IMR-90 (cell line): Measurements from ENCODE around the gene EPN2. TPM values are rescaled to one million over a fixed set of nuclear protein-coding genes. Genes with fewer than 3 reads are reported as not detected.

Experiments
- ATAC-seq: fragments of 200-7000 bp; cut with Tn5 transposase; 2 replicates; pipeline ENCODE4 v1.9.1; 2020; ENCODE audit warnings: low read depth, mild to moderate bottlenecking, moderate library complexity
- BruUV-seq: library from RNA; stranded (reverse); fragments of 400-500 nt; replicated peaks from 2 replicates; lab custom pipeline; 2021; lab: Mats Ljungman, UMichigan
- CTCF ChIA-PET: fragments of 300-600 bp; formaldehyde crosslinking; extraction: SDS; loops from one replicate; lab custom pipeline; 2021; ENCODE audit warnings: antibody characterized with exemption; lab: Yijun Ruan, JAX
- POLR2A ChIA-PET: fragments of 300-600 bp; sonication (Branson Sonifier 250); formaldehyde crosslinking; loops from one replicate; lab custom pipeline; 2022; ENCODE audit warnings: antibody characterized with exemption; ENCODE audit not compliant: unreplicated experiment; lab: Charles Lee
- DNase-seq: peaks from one replicate; pipeline ENCODE4 v3.0.0; 2013
- H2AFZ ChIP-seq: replicated peaks from 2 replicates; pipeline ENCODE3; 2013; ENCODE audit warnings: low read length, mild to moderate bottlenecking; ENCODE audit not compliant: poor library complexity
- H2AK5ac ChIP-seq: 2 replicates; pipeline ENCODE4 v1.6.1; 2013; ENCODE audit warnings: low read depth, low read length, inconsistent platforms
- H2AK9ac ChIP-seq: replicated peaks from 2 replicates; pipeline ENCODE3; 2013; ENCODE audit warnings: mild to moderate bottlenecking, low read depth, low read length, moderate library complexity; ENCODE audit not compliant: poor library complexity
- H2BK120ac ChIP-seq: 2 replicates; pipeline ENCODE4 v1.6.1; 2013; ENCODE audit warnings: low read depth, low read length, inconsistent platforms
- H2BK15ac ChIP-seq: 3 replicates; pipeline ENCODE4 v1.6.1; 2013; ENCODE audit warnings: low read depth, low read length, inconsistent platforms
- H2BK20ac ChIP-seq: 2 replicates; pipeline ENCODE4 v1.6.1; 2013; ENCODE audit warnings: low read depth, mild to moderate bottlenecking, inconsistent platforms, low read length, moderate library complexity
- H2BK5ac ChIP-seq: 2 replicates; pipeline ENCODE4 v1.6.1; 2013; ENCODE audit warnings: mild to moderate bottlenecking, low read depth, low read length, inconsistent platforms; ENCODE audit not compliant: poor library complexity, severe bottlenecking
- H3K14ac ChIP-seq: replicated peaks from 2 replicates; pipeline ENCODE4 v1.6.1; 2013; ENCODE audit warnings: low read depth, low read length, inconsistent platforms
- H3K18ac ChIP-seq: 2 replicates; pipeline ENCODE4 v1.6.1; 2013; ENCODE audit warnings: low read depth, low read length, control low read depth
- H3K23ac ChIP-seq: 2 replicates; pipeline ENCODE4 v1.6.1; 2013; ENCODE audit warnings: low read depth, low read length, inconsistent platforms
- H3K27ac ChIP-seq: 2 replicates; pipeline ENCODE4 v1.5.1; 2013; ENCODE audit warnings: mild to moderate bottlenecking, control low read depth, low read length; ENCODE audit not compliant: insufficient read depth
- H3K27me3 ChIP-seq: 2 replicates; pipeline ENCODE4 v1.6.1; 2013; ENCODE audit warnings: low read length; ENCODE audit not compliant: control insufficient read depth, insufficient read depth
- H3K36me3 ChIP-seq: 2 replicates; pipeline ENCODE4 v1.6.1; 2013; ENCODE audit warnings: low read length, mixed read lengths; ENCODE audit not compliant: control insufficient read depth, insufficient read depth
- H3K4ac ChIP-seq: 2 replicates; pipeline ENCODE4 v1.6.1; 2013; ENCODE audit warnings: low read depth, low read length, inconsistent platforms
- H3K4me1 ChIP-seq: 2 replicates; pipeline ENCODE4 v1.6.1; 2013; ENCODE audit warnings: low read length, mixed read lengths; ENCODE audit not compliant: control insufficient read depth, insufficient read depth
- H3K4me2 ChIP-seq: 2 replicates; pipeline ENCODE4 v1.6.1; 2013; ENCODE audit warnings: low read depth, mild to moderate bottlenecking, control low read depth, low read length, moderate library complexity
- H3K4me3 ChIP-seq: 2 replicates; pipeline ENCODE4 v1.5.1; 2013; ENCODE audit warnings: low read depth, mild to moderate bottlenecking, control low read depth, low read length, moderate library complexity; ENCODE audit not compliant: insufficient read depth
- H3K56ac ChIP-seq: 2 replicates; pipeline ENCODE4 v1.6.1; 2013; ENCODE audit warnings: low read length, inconsistent platforms; ENCODE audit not compliant: insufficient read depth; ENCODE audit errors: extremely low read depth
- H3K79me1 ChIP-seq, 2 experiments: 2 replicates each; pipeline ENCODE4 v1.6.1; 2013; ENCODE audit warnings: low read length in 2 of 2, inconsistent platforms in 1 of 2, low read depth in 1 of 2
- H3K9ac ChIP-seq: 2 replicates; pipeline ENCODE4 v1.6.1; 2013; ENCODE audit warnings: low read depth, low read length, control low read depth
- H3K9me1 ChIP-seq: 2 replicates; pipeline ENCODE4 v1.6.1; 2013; ENCODE audit warnings: low read length, inconsistent platforms; ENCODE audit not compliant: insufficient read depth
- H3K9me3 ChIP-seq: 2 replicates; pipeline ENCODE4 v1.6.1; 2013; ENCODE audit warnings: low read length; ENCODE audit not compliant: control insufficient read depth, insufficient read depth
- H4K20me1 ChIP-seq: 2 replicates; pipeline ENCODE4 v1.6.1; 2013; ENCODE audit warnings: low read length, inconsistent platforms; ENCODE audit not compliant: insufficient read depth
- H4K5ac ChIP-seq: 2 replicates; pipeline ENCODE4 v1.6.1; 2013; ENCODE audit warnings: mild to moderate bottlenecking, low read depth, low read length, control low read depth
- H4K8ac ChIP-seq, 2 experiments: 2 replicates each; pipeline ENCODE4 v1.6.1; 2013; ENCODE audit warnings: low read depth in 2 of 2, low read length in 2 of 2, control low read depth in 1 of 2, inconsistent platforms in 1 of 2
- H4K91ac ChIP-seq: 2 replicates; pipeline ENCODE4 v1.6.1; 2013; ENCODE audit warnings: low read depth, low read length, inconsistent platforms; ENCODE audit not compliant: insufficient read depth
- CHD1 ChIP-seq: IDR thresholded peaks from 2 replicates; pipeline ENCODE4 v1.6.1; 2012; ENCODE audit warnings: low read depth, low read length, improper control_type of control experiment
- FOS ChIP-seq: fragments of 150-350 bp; IDR thresholded peaks from 2 replicates; pipeline ENCODE4 v1.6.1; 2016; ENCODE audit warnings: low read depth, low read length
- MAFK ChIP-seq: IDR thresholded peaks from 2 replicates; pipeline ENCODE4 v1.6.1; 2012; ENCODE audit warnings: low read depth, low read length, improper control_type of control experiment
- MAZ ChIP-seq: IDR thresholded peaks from 2 replicates; pipeline ENCODE4 v1.6.1; 2012; ENCODE audit warnings: low read depth, mild to moderate bottlenecking, low read length, improper control_type of control experiment, moderate library complexity, borderline replicate concordance
- MXI1 ChIP-seq: IDR thresholded peaks from 2 replicates; pipeline ENCODE4 v1.6.1; 2012; ENCODE audit warnings: low read depth, mild to moderate bottlenecking, low read length, moderate library complexity, borderline replicate concordance
- NFE2L2 ChIP-seq: fragments of 150-350 bp; IDR thresholded peaks from 2 replicates; pipeline ENCODE4 v1.6.1; 2016; ENCODE audit warnings: low read depth, mild to moderate bottlenecking, low read length
- POLR2A ChIP-seq: IDR thresholded peaks from 2 replicates; pipeline ENCODE4 v1.6.1; 2012; ENCODE audit warnings: mild to moderate bottlenecking, low read depth, low read length
- RCOR1 ChIP-seq: IDR thresholded peaks from 2 replicates; pipeline ENCODE4 v1.6.1; 2012; ENCODE audit warnings: mild to moderate bottlenecking, low read length, improper control_type of control experiment; ENCODE audit not compliant: insufficient replicate concordance
- RFX5 ChIP-seq: IDR thresholded peaks from 2 replicates; pipeline ENCODE4 v1.8.0; 2012; ENCODE audit warnings: low read depth, mild to moderate bottlenecking, low read length, moderate library complexity
- SMC3 ChIP-seq: fragments of 150-350 bp; IDR thresholded peaks from 2 replicates; pipeline ENCODE4 v1.6.1; 2016; ENCODE audit warnings: low read depth, mild to moderate bottlenecking, antibody characterized with exemption, low read length, moderate library complexity
- WGBS, 2 experiments: methylation state at CpG; one replicate each; pipeline versions ENCODE4 v1.1.5 to v1.1.7; 2013; ENCODE audit warnings: missing lambda C conversion rate in 2 of 2; ENCODE audit not compliant: insufficient read length in 1 of 2; ENCODE audit errors: extremely low coverage in 2 of 2; 5-methylcytosine and 5-hydroxymethylcytosine counted together
- dilution Hi-C: fragments of 300-500 bp; cut with HindIII; formaldehyde crosslinking; loops from one replicate; pipeline ENCODE4 v1.14.3; 2018; ENCODE audit warnings: low sequenced_read_pairs; ENCODE audit not compliant: unreplicated experiment
- in situ Hi-C: fragments of 300-500 bp; cut with MboI; formaldehyde crosslinking; loops from 3 replicates; pipeline ENCODE4 v1.14.3; 2019; ENCODE audit warnings: low sequenced_read_pairs, inconsistent platforms, mixed read lengths
- intact Hi-C: fragments of 100-400 bp; cut with micrococcal nuclease; formaldehyde crosslinking; loops from 2 replicates; pipeline ENCODE4 v1.10.0; 2022
- polyA plus RNA-seq, 3 experiments: library from polyadenylated mRNA; depleted of rRNA; stranded (reverse); fragments of >200 nt; gene quantifications; 2 replicates each; pipeline ENCODE4 v1.2.3, GENCODE V29; 2012; ENCODE audit warnings: low replicate concordance in 1 of 3
- total RNA-seq: library from RNA; depleted of rRNA; stranded (reverse); fragments of >200 nt; gene quantifications from 2 replicates; pipeline ENCODE4 v1.2.3, GENCODE V29; 2012
- TF ChIP-seq, protein P1 (sequence below): fragments of 150-350 bp; IDR thresholded peaks from 2 replicates; pipeline ENCODE4 v1.6.1; 2016; ENCODE audit warnings: low read depth, mild to moderate bottlenecking, low read length, moderate library complexity, borderline replicate concordance
- TF ChIP-seq, protein P2 (sequence below): fragments of 150-350 bp; IDR thresholded peaks from 2 replicates; pipeline ENCODE4 v1.6.1; 2017; ENCODE audit warnings: mild to moderate bottlenecking, antibody characterized with exemption, low read length, low read depth

EPN2 gene
- total and polyA plus RNA-seq, 2 of the 4 experiments (the other 2 are of a cell fraction), result 14.9 to 25.3 TPM

DNA sequence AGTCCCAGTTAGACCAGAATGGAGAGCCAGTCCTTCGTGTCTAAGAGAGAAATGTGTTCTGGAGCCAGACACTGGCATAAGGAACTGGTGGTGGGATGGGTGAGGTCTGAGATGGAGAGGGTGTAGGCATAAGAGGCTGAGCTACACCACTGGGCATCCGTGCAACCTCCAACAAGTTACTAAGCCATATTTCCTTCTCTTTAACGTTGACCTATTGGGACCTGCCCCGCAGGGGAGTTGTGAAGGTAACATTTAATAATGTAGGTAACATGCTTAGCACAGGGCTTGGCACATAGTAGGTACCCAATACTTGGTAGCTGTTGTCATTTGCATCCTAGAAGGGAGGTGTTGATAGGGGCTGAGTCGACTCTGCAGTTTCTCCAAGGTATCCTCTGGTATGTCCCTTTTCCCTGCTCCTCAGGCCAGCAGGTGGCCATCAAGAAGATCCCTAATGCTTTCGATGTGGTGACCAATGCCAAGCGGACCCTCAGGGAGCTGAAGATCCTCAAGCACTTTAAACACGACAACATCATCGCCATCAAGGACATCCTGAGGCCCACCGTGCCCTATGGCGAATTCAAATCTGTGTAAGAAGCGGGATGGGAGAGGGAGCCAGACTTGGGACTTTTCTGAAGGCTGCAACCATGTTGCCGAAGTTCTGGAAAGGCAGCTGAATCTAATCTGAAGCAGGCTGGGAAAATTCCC, 142.3 kb downstream of the EPN2 start (continued):
- no peak for TF ChIP-seq MAFK

DNA sequence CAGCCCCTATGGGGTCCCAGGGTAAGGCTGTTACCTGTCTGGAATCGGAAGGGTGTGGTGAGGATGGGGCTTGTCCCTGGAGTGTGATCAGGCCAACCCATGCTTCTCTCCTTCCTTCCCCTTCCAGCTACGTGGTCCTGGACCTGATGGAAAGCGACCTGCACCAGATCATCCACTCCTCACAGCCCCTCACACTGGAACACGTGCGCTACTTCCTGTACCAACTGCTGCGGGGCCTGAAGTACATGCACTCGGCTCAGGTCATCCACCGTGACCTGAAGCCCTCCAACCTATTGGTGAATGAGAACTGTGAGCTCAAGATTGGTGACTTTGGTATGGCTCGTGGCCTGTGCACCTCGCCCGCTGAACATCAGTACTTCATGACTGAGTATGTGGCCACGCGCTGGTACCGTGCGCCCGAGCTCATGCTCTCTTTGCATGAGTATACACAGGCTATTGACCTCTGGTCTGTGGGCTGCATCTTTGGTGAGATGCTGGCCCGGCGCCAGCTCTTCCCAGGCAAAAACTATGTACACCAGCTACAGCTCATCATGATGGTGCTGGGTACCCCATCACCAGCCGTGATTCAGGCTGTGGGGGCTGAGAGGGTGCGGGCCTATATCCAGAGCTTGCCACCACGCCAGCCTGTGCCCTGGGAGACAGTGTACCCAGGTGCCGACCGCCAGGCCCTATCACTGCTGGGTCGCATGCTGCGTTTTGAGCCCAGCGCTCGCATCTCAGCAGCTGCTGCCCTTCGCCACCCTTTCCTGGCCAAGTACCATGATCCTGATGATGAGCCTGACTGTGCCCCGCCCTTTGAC, 143.5 kb downstream of the EPN2 start:
- Histone ChIP-seq H3K14ac (no peak overlapping the region), H3K18ac (no peak overlapping the region), H3K9ac (no peak overlapping the region), H3K27me3 (no peaks in the 10 kb centered on the region), H2BK120ac (no peak overlapping the region), H3K9me1 (peaks cover 37% of the 10 kb centered on the region), H2AK9ac (peak overlapping the region; percentile 62), H4K5ac (no peak overlapping the region), H3K9me3 (no peaks in the 10 kb centered on the region), H2BK15ac (no peak overlapping the region), H2BK20ac (no peak overlapping the region), H4K91ac (no peak overlapping the region), H3K36me3 (peaks cover 55% of the 10 kb centered on the region), H3K23ac (peak overlapping the region; percentile 24; the same call in 1 of the 2 replicates), H3K4me1 (peaks cover 34% of the 10 kb centered on the region), H3K4me3 (no peak overlapping the region), H2BK5ac (no peak overlapping the region), H3K4me2 (no peak overlapping the region), H2AK5ac (peak overlapping the region; percentile 29; the same call in 1 of the 2 replicates), H3K4ac (peak overlapping the region; percentile 1; the same call in 1 of the 2 replicates), H4K8ac (no peak overlapping the region), H3K56ac (no peak overlapping the region), H2AFZ (no peak overlapping the region), H3K79me1 (peaks cover 37 to 73% of the 10 kb centered on the region in 2 experiments), H4K20me1 (peaks cover 32% of the 10 kb centered on the region), H3K27ac (no peak overlapping the region)
- in situ Hi-C loops (no loop called here), dilution Hi-C loops (no loop called here), intact Hi-C loops (loop anchor here (5.0 kb wide), 1 partner anchor 507 kb away; no protein-coding TSS in a partner anchor)
- ChIA-PET CTCF (no interaction called here), POLR2A (no interaction called here)
- ATAC-seq (no peak), DNase-seq (no peak)
- TF ChIP-seq MAFK, result no peak
- TF ChIP-seq, protein P1, sequence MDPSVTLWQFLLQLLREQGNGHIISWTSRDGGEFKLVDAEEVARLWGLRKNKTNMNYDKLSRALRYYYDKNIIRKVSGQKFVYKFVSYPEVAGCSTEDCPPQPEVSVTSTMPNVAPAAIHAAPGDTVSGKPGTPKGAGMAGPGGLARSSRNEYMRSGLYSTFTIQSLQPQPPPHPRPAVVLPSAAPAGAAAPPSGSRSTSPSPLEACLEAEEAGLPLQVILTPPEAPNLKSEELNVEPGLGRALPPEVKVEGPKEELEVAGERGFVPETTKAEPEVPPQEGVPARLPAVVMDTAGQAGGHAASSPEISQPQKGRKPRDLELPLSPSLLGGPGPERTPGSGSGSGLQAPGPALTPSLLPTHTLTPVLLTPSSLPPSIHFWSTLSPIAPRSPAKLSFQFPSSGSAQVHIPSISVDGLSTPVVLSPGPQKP, result no peak
- no peak for TF ChIP-seq SMC3
- TF ChIP-seq MAZ, result no peak
- TF ChIP-seq POLR2A, result no peak
- TF ChIP-seq, protein P2, sequence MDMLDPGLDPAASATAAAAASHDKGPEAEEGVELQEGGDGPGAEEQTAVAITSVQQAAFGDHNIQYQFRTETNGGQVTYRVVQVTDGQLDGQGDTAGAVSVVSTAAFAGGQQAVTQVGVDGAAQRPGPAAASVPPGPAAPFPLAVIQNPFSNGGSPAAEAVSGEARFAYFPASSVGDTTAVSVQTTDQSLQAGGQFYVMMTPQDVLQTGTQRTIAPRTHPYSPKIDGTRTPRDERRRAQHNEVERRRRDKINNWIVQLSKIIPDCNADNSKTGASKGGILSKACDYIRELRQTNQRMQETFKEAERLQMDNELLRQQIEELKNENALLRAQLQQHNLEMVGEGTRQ, result no peak
- TF ChIP-seq RFX5, result no peak
- TF ChIP-seq NFE2L2, result no peak
- TF ChIP-seq RCOR1, result no peak
- no peak for TF ChIP-seq MXI1
- TF ChIP-seq CHD1, result no peak
- no peak for TF ChIP-seq FOS
- 95% methylated on average over 9 of the region's 29 CpGs; no CpG with 5 or more reads in 1 of the 2 experiments for WGBS, 2 experiments
- no TSS peak for BruUV-seq
